Transverse colon (tissue), 4 donors: ENCODE results near the gene ENTR1. TPM values are rescaled to one million over a fixed set of nuclear protein-coding genes. Genes with fewer than 3 reads are reported as not detected.

Experiments
- DNase-seq: peaks from one replicate; pipeline ENCODE4 v3.0.0-alpha.2; 2019
- H3K27ac ChIP-seq, 4 donors: fragments of 200-600 bp; sonication (generic); 2 replicates each; pipeline ENCODE4 v1.5.1; 2016 to 2018; ENCODE audit warnings: inconsistent platforms in 4 of 4
- H3K27me3 ChIP-seq: fragments of 200-600 bp; sonication (generic); 2 replicates; pipeline ENCODE4 v1.5.1; 2017; ENCODE audit warnings: inconsistent platforms
- H3K36me3 ChIP-seq, 4 donors: fragments of 200-600 bp; sonication (generic); 2 replicates each; pipeline ENCODE4 v1.5.1; 2017 to 2019; ENCODE audit warnings: inconsistent platforms in 4 of 4
- H3K4me1 ChIP-seq, 4 donors: fragments of 200-600 bp; sonication (generic); 2 replicates each; pipeline ENCODE4 v1.5.1; 2017 to 2020; ENCODE audit warnings: inconsistent platforms in 4 of 4
- H3K4me3 ChIP-seq, 4 donors: fragments of 200-600 bp; sonication (generic); 1 replicate in 1 of 4; 2 replicates in 3 of 4; pipeline versions ENCODE4 v1.5.1 to v1.6.1; 2017 to 2019; ENCODE audit warnings: inconsistent platforms in 4 of 4
- H3K9me3 ChIP-seq, 2 donors: fragments of 200-600 bp; sonication (generic); 2 replicates each; pipeline ENCODE4 v1.5.1; 2017 to 2019; ENCODE audit warnings: inconsistent platforms in 2 of 2
- CTCF ChIP-seq, 5 experiments: fragments of 200-600 bp in 3 of 5; fragments of 450-650 bp in 2 of 5; sonication (generic) in 3 of 5; IDR thresholded peaks; 1 replicate in 2 of 5; 2 replicates in 3 of 5; pipeline ENCODE4 v1.5.1; 2016 to 2017; ENCODE audit warnings: antibody characterized with exemption in 5 of 5, inconsistent platforms in 3 of 5, mild to moderate bottlenecking in 2 of 5, moderate library complexity in 1 of 5
- EP300 ChIP-seq: sonication (generic); formaldehyde crosslinking; IDR thresholded peaks from one replicate; pipeline ENCODE4 v1.6.1; 2017; ENCODE audit warnings: antibody characterized with exemption, low read depth
- POLR2A ChIP-seq: fragments of 450-650 bp; IDR thresholded peaks from one replicate; pipeline ENCODE4 v1.6.1; 2016; ENCODE audit warnings: antibody characterized with exemption, mild to moderate bottlenecking, moderate library complexity
- POLR2AphosphoS5 ChIP-seq, 3 donors: sonication (generic); formaldehyde crosslinking; IDR thresholded peaks; one replicate each; pipeline ENCODE4 v1.6.1; 2016; ENCODE audit warnings: antibody characterized with exemption in 3 of 3
- WGBS, 2 donors: methylation state at CpG; one replicate each; pipeline ENCODE4 v1.1.5; 2018; ENCODE audit warnings: low coverage in 1 of 2; 5-methylcytosine and 5-hydroxymethylcytosine counted together
- in situ Hi-C, 4 donors: fragments of 200-750 bp; cut with MboI; loops; one replicate each; pipeline versions ENCODE4 v1.15.0 to v1.15.1; 2017; ENCODE audit warnings: low sequenced_read_pairs in 3 of 4, low pct_ligation_motif_present in 1 of 4, low pct_unique_long_range_greater_than_20kb in 1 of 4
- intact Hi-C: fragments of 100-400 bp; cut with DNase I; formaldehyde crosslinking; loops from one replicate; pipeline ENCODE4 v1.15.1; 2023; ENCODE audit warnings: low total_unique reads
- total RNA-seq, 4 donors: library from RNA; depleted of rRNA; stranded (reverse); fragments of >200 nt; gene quantifications; one replicate each; pipeline ENCODE4 v1.1.0, GENCODE V29; 2016

Gene ENTR1
- total RNA-seq, 4 donors from 2014 or later, result 23.6 to 74.6 (median 40.9) TPM

GRCh38 chr9:136359774-136360718 is 50.4 kb downstream of the ENTR1 start:
- no peaks in the 10 kb centered on the region for H3K9me3 ChIP-seq
- no peaks in the 10 kb centered on the region for H3K36me3 ChIP-seq
- TF ChIP-seq EP300 (no peak), POLR2AphosphoS5 (IDR thresholded peaks at IDR 0.05) (no peak), CTCF (IDR thresholded peaks at IDR 0.05) (no peak), POLR2A (no peak)
- intact Hi-C loops, result no loop called here
- peak overlapping the region; percentile 68 to 97 (median 96) for H3K27ac ChIP-seq
- WGBS, 2 donors, result 90% methylated on average over 30 of the region's 38 CpGs; no CpG with 5 or more reads in 1 of the 2 donors
- peaks cover 18 to 31% (median 26%) of the 10 kb centered on the region in 4 donors for H3K4me1 ChIP-seq
- DNase-seq, result no peak
- H3K27me3 ChIP-seq, result no peaks in the 10 kb centered on the region
- no peak overlapping the region for H3K4me3 ChIP-seq
- in situ Hi-C loops, result no loop called here

- H3K27me3 ChIP-seq, result no peaks in the 10 kb centered on the region
- 68% methylated on average over 2 of the region's 2 CpGs; no CpG with 5 or more reads in 1 of the 2 donors for WGBS, 2 donors
- in situ Hi-C loops (no loop called here), intact Hi-C loops (no loop called here)
- TF ChIP-seq POLR2A (no peak), CTCF (IDR thresholded peaks at IDR 0.05) (no peak), POLR2AphosphoS5 (IDR thresholded peaks at IDR 0.05) (no peak), EP300 (no peak)
- no peak overlapping the region for H3K4me3 ChIP-seq
- H3K4me1 ChIP-seq, result peaks cover 19 to 32% (median 25%) of the 10 kb centered on the region in 4 donors
- no peaks in the 10 kb centered on the region for H3K36me3 ChIP-seq
- H3K9me3 ChIP-seq, result no peaks in the 10 kb centered on the region
- H3K27ac ChIP-seq, result no peak overlapping the region
- DNase-seq, result no peak
Measured at GRCh38 chr9:136358888-136359287, 51.5 kb downstream of the ENTR1 start.

- in situ Hi-C loops (no loop called here), intact Hi-C loops (no loop called here)
- no peak overlapping the region for H3K4me3 ChIP-seq
- no peak overlapping the region for H3K27ac ChIP-seq
- DNase-seq, result no peak
- H3K27me3 ChIP-seq, result no peaks in the 10 kb centered on the region
- 89% methylated on average over 28 of the region's 29 CpGs; no CpG with 5 or more reads in 1 of the 2 donors for WGBS, 2 donors
- H3K9me3 ChIP-seq, result no peaks in the 10 kb centered on the region
- no peaks in the 10 kb centered on the region for H3K36me3 ChIP-seq
- no peak for TF ChIP-seq POLR2AphosphoS5 (IDR thresholded peaks at IDR 0.05)
- no peak for TF ChIP-seq EP300
- TF ChIP-seq CTCF (IDR thresholded peaks at IDR 0.05), result no peak
- TF ChIP-seq POLR2A, result no peak
- H3K4me1 ChIP-seq, result peaks cover 18 to 30% (median 23%) of the 10 kb centered on the region in 4 donors
Measured at GRCh38 chr9:136358016-136358415, 52.4 kb downstream of the ENTR1 start.

- no peaks in the 10 kb centered on the region for H3K9me3 ChIP-seq
- H3K4me3 ChIP-seq, result no peak overlapping the region
- H3K36me3 ChIP-seq, result no peaks in the 10 kb centered on the region
Measured at GRCh38 chr9:136357202-136357725, 53.1 kb downstream of the ENTR1 start.

More at GRCh38 chr9:136357202-136357725, 53.1 kb downstream of the ENTR1 start:
- no peak overlapping the region for H3K27ac ChIP-seq
- peaks cover 15 to 23% (median 16%) of the 10 kb centered on the region in 4 donors for H3K4me1 ChIP-seq
- in situ Hi-C loops (no loop called here), intact Hi-C loops (no loop called here)
- no peak for DNase-seq
- WGBS, 2 donors, result 77% methylated on average over 17 of the region's 22 CpGs; no CpG with 5 or more reads in 1 of the 2 donors
- no peaks in the 10 kb centered on the region for H3K27me3 ChIP-seq
- TF ChIP-seq CTCF (IDR thresholded peaks at IDR 0.05), result no peak
- no peak for TF ChIP-seq POLR2A
- no peak for TF ChIP-seq EP300
- no peak for TF ChIP-seq POLR2AphosphoS5 (IDR thresholded peaks at IDR 0.05)
